HS-27A (cell line): ENCODE data around the gene THEMIS.
"Not testable (repeated sequence)": the region's sequence is repeated elsewhere in the genome, so short reads cannot be mapped to it uniquely, and the experiment has no call there.

Source experiments
- DNase-seq: peaks from one replicate; pipeline ENCODE4 v3.0.0-alpha.2; 2012; ENCODE audit warnings: low read depth, missing footprints

The THEMIS gene

GRCh38 chr6:127718694-127719093 lies 182.2 kb downstream of the THEMIS start:
- DNase-seq, result no peak

GRCh38 chr6:127717384-127717783 lies 183.5 kb downstream of the THEMIS start:
- DNase-seq, result no peak

- no peak for DNase-seq
Observed at GRCh38 chr6:127716465-127716864, 184.4 kb downstream of the THEMIS start.

GRCh38 chr6:127710668-127711067 lies 190.2 kb downstream of the THEMIS start:
- DNase-seq, result no peak

GRCh38 chr6:127706216-127706615 lies 194.6 kb downstream of the THEMIS start:
- DNase-seq, result no peak

- DNase-seq, result no peak
Observed at GRCh38 chr6:127695108-127695507, 205.8 kb downstream of the THEMIS start.

GRCh38 chr6:127691146-127691545 lies 209.7 kb downstream of the THEMIS start:
- DNase-seq, result no peak

- no peak for DNase-seq
Observed at GRCh38 chr6:127690588-127690987, 210.3 kb downstream of the THEMIS start.

- peak; percentile 17 for DNase-seq
Observed at GRCh38 chr6:127690092-127690491, 210.8 kb downstream of the THEMIS start.

GRCh38 chr6:127687490-127687889 lies 213.4 kb downstream of the THEMIS start:
- not testable (repeated sequence) for DNase-seq

GRCh38 chr6:127686084-127686483 lies 214.8 kb downstream of the THEMIS start:
- no peak for DNase-seq

- DNase-seq, result no peak
Observed at GRCh38 chr6:127684501-127684900, 216.4 kb downstream of the THEMIS start.
